ENCODE data around the gene TBC1D19.

TBC1D19 gene

GRCh38 chr4:26785312-26785711, 201.4 kb downstream of the TBC1D19 start:
- DNase-seq = no peak

GRCh38 chr4:26785810-26786209, 201.9 kb downstream of the TBC1D19 start:
- no peak for DNase-seq

- peak; percentile 81 for DNase-seq
Observed at GRCh38 chr4:26786916-26787315, 203.0 kb downstream of the TBC1D19 start.

GRCh38 chr4:26787461-26788340, 203.8 kb downstream of the TBC1D19 start:
- peak; percentile 54 for DNase-seq

GRCh38 chr4:26788341-26788733, 204.5 kb downstream of the TBC1D19 start:
- peak; percentile 36 for DNase-seq

DNA sequence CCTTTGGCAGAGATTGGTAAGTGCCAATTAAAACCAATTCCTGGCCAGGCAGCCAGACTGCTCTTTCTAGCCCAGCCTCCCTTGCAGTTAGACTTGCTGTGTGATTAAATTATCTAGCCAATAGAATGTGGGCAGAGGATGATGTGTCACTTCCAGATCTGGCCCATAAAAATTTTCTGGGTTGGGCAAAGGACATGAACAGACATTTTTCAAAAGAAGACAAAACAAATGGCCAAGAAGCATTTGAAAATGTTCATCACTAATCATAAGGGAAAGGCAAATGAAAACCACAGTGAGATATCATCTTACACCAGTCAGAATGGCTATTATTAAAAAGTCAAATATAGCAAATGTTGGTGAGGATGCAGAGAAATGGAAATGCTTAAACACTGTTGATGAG, 205.3 kb downstream of the TBC1D19 start:
- no peak for DNase-seq

DNA sequence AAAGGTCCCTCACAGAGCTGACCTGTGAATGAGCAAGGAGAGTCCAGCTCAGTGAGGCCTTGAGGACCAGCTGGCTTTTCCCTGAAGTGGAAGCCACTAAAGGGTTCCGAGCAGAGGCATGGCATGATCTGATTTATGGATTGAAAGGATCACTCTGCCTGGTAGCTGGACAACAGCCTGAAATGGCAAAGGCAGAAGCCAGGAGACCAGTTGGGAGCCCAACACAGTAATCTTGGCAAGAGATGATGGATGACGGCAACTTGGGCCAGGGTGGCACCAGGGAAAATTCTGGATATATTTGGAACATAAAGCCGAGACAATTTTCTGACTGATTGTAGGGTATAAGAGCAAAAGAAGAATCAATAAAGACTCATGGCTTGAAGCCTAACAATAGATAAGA, 207.5 kb downstream of the TBC1D19 start:
- no peak for DNase-seq

DNA sequence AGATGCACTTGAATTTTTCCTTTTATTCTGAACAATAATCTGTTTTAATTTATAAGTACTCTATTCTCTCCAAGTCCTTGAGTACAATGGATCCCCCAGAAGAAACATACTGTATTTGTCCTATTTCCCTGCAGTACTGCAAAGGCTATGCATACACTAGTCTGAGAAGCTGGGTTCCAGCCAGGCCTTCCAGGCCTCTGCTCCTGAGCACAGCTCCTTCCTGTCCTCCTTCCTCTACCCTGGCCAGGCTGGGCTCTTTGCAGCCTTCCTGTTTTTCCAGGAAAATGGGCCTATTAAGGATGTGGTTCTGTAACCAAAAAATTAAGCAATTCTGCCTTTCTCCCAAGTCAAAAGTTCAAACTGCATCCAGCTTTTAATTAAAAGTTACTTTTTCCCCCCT, 208.8 kb downstream of the TBC1D19 start:
- DNase-seq = no peak

DNA sequence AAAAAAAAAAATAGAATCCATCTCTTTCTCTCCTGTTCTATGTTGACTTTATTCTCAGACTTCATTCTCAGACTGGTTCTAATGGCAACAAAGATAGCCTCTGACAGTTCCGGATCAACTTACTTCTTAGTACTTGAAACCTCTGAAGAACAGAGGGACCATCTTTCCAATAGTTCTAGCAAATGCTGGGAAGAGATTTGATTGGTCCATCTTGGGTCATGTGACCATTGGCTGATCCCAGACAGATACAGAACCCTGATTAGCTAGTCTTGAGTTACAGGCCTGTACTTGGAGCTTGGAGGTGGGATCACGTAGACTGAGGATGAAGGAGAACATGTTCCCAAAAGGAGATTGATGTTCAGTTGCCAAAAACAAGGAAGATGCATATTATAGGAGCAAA, 209.9 kb downstream of the TBC1D19 start:
- DNase-seq = no peak

- no peak for DNase-seq
Observed at GRCh38 chr4:26796081-26796480, 212.2 kb downstream of the TBC1D19 start.

DNA sequence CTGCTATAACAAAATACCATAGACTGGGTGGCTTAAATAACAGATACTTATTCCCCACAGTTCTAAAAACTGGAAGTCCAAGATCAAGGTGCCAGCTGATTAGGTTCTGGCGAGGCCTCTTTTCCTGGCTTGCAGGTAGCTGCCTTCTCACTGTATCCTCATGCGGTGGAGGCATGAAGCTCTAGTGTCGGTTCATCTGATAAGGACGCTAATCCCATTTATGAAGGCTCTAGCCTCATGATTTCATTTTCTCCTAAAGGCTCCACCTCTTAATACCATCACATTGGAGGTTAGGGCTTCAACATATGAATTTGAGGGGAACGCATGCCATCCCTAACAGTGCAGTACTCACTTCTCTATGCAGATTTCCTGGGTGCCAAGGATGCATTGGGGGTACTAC, 218.9 kb downstream of the TBC1D19 start:
- DNase-seq = no peak

- no peak for DNase-seq
Observed at GRCh38 chr4:26803211-26803861, 219.5 kb downstream of the TBC1D19 start.

DNA sequence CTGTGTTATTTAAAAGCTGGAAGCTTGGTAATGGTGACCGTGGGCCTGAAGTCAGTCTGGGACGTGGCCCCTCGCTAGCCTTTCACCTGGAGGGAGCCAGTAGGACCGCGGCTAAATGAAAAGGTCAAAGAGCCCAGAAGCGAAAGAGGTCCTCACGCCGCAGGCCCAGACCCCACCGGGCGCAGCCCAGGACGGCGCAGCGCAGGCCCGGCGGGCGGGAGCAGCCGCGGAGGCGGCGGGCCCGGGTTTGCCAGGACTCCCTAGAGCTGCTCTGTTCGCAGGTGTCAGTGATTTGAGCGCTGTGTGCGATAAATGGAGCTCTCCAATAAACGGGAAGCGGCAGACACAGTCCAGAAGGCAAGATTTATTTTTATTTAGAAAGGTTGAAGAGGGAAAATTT, 220.6 kb downstream of the TBC1D19 start:
- no peak for DNase-seq

- DNase-seq = no peak
Observed at GRCh38 chr4:26804925-26805324, 221.0 kb downstream of the TBC1D19 start.
